Femur (tissue), 1 donor: ENCODE data around the gene GMPPB.
"Not testable (repeated sequence)": the region's sequence is repeated elsewhere in the genome, so short reads cannot be mapped to it uniquely, and the experiment has no call there.

Experiments used
- DNase-seq: peaks from one replicate; pipeline ENCODE4 v3.0.0-alpha.2; 2017

Gene GMPPB

DNA sequence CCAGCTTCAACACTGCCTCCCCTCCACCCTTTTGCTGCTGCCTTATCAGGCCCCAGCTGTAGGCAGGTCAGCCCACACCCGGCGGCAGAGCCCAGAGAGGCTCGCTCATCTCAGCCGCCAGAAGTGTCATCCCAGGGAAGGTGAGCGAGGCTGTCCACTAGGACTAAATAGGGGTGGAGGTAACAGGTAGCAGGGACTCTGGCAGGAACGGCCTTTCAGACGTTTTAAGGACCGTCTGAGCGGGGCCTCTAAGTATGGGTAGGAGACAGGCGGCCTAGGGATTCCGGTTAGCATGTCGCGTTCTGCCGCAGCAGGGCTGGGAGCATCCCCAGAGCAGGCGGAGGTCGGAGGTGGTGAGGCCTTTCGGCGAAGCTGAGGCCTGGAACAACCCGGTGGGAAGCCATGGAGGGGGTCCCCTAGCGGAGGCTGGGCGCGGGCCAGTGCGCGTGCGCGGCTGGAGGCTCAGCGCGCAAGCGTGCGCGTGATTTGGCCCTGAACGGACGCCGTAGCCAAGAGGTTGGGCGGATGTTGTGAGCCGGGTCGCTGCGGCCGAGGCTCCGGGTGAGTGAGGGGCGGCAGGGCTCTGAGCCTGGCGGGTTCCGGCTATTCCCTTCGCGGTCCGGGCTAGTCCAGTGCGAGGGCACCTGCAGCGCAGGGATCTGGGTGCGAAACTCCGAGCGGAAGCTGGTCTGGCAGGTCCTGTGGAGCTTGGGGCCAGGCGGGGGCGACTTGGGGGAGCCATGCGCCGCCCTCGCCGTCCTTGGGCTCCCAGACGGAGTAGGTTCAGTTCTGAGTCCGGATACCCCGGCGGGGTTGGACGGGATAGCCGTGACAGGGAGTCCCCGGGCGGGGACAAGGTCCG lies 34.5 kb downstream of the GMPPB start, which contains the start of the genes MST1 and RNF123:
TSS of gene MST1 (minus strand) at position 429 of the 862 bp plus-strand sequence. CDS start 783 bp downstream, outside the sequence.
TSS of gene RNF123 (plus strand) at position 512 of the 862 bp plus-strand sequence. CDS start 1,609 bp downstream, outside the sequence.
- DNase-seq = peak; percentile 95

DNA sequence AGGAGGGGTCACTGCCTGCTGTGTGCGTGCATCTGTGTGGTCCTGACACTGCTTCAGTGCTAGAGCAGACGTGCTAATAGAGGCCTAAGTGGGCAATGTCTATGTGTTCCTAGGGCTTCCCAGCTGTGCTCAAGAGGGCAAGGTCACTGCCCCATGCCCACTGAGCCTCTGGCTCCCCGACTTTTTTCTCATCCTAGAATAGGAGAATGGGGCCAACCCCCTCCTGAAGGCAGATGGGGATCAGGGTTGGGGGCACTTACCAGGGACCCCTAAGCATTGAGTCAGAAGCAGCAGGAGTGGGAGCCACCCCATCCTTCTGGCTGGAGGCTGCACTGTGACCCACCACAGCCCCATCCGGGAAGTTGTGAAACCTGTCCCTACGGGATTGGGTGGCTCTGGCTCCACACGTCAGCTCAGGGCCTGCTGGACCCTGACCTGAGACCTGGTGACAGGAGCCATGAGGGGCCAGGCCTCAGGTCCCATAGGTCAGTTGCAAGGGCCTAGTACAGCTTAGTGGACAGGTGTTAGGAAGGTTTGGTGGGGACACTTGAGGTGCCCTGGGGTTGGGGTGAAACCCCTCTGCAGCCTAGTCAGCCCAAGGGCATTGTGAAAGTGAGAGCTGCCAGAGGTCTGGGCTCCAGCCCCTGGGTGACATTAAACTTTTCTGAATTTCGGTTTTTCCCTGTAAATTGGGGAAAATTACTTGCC lies 35.3 kb downstream of the GMPPB start:
- not testable (repeated sequence) for DNase-seq

GRCh38 chr3:49687424-49687795 lies 36.3 kb downstream of the GMPPB start:
- DNase-seq = not testable (repeated sequence)

DNA sequence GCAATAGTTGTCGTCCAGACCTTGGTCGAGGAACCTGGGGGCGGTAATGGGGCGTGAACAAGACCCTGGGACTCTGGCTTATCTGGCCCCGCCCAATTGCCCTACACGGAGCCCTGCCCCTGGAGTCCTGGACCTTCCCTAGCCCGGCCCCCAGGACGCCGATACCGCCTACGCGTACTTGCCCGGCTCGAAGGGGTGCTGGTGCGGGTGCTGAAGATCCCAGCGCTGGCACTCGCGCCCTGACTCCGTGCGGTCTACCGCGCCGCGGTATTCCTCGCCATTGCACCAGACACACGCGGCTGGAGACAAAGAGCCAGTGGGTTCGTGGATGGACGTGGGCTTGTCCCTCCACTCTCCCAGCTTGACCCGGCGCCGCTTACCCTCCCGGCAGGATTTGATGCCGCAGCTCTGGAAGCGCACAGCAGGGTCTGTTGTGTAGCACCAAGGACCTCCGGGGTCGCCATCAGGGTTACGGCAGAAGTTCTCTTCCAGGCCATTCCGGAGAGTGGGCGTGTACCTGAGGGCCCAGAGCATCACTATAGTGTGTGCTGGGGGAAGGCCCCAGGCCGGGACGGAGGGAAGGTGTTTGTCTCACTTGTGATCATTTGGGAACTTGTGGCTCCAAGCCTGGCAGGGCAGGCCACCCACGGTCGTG lies 36.9 kb downstream of the GMPPB start:
- DNase-seq = peak; percentile 56

GRCh38 chr3:49686346-49686745 lies 37.4 kb downstream of the GMPPB start:
- not testable (repeated sequence) for DNase-seq

- not testable (repeated sequence) for DNase-seq
These were observed 37.9 kb downstream of the GMPPB start for GRCh38 chr3:49685846-49686245.

- DNase-seq = not testable (repeated sequence)
These were observed 38.6 kb downstream of the GMPPB start for GRCh38 chr3:49685103-49685502.

DNA sequence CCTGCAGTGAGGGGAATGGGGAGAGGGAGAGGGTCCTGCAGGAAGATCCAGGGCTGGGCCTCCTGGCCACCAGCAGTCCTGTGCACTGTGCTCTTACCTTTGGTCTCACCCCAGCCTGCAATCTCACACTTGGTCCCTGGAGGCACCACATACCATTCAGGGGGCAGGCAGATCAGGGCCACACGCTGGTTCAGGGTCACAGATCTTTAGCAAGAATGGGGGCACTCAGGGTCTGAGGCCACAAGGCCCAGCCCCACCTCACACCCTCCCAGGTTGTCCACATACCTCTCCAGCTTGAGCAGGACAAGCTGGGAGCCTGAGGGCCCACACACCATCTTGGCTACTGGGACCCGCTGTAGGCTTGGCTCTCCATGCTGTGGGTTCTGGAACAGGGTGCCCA lies 39.3 kb downstream of the GMPPB start:
- DNase-seq = not testable (repeated sequence)

GRCh38 chr3:49683162-49683561 lies 40.6 kb downstream of the GMPPB start:
- no peak for DNase-seq

- DNase-seq = no peak
These were observed 42.2 kb downstream of the GMPPB start for GRCh38 chr3:49681543-49681942.

- no peak for DNase-seq
These were observed 42.6 kb downstream of the GMPPB start for GRCh38 chr3:49681232-49681522.

- no peak for DNase-seq
These were observed 43.1 kb downstream of the GMPPB start for GRCh38 chr3:49680493-49681231.

- DNase-seq = no peak
These were observed 47.8 kb downstream of the GMPPB start for GRCh38 chr3:49675912-49676311.

- no peak for DNase-seq
These were observed 49.2 kb downstream of the GMPPB start for GRCh38 chr3:49674497-49674983.

GRCh38 chr3:49673715-49674496 lies 49.8 kb downstream of the GMPPB start, which contains the start of gene APEH:
APEH (plus strand) TSS chr3:49674351; CDS start chr3:49674402, 51 bp downstream.
- peak; percentile 96 for DNase-seq

DNA sequence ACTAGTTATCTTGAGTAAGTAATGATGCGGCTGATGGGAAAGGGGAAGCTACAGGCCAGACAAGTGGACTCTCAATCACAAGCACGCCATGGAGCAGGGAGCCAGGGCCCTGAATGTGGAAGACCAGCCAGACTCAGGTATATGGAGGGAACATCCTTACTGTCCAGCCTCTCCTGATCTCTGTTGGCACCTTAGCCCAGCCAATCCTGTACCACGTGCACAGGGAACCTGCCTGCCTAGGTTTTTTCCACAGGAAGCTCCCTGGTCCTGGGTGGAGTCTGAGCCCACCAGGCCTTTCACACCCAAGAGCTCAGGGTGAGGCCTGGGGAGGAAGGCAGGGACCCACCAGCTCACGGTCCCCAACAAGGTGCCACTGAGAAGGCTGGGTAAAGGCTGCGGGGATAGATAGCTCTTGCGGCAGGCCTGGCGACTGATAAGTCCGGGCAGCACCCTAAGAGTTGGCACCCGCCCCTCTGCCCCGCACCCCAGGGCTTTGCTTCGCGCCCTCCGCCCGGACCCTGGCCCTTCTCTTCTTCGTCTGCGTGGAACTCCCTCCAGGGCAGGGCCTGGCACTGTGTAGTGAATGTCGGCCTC lies 50.5 kb downstream of the GMPPB start:
- DNase-seq = no peak

DNA sequence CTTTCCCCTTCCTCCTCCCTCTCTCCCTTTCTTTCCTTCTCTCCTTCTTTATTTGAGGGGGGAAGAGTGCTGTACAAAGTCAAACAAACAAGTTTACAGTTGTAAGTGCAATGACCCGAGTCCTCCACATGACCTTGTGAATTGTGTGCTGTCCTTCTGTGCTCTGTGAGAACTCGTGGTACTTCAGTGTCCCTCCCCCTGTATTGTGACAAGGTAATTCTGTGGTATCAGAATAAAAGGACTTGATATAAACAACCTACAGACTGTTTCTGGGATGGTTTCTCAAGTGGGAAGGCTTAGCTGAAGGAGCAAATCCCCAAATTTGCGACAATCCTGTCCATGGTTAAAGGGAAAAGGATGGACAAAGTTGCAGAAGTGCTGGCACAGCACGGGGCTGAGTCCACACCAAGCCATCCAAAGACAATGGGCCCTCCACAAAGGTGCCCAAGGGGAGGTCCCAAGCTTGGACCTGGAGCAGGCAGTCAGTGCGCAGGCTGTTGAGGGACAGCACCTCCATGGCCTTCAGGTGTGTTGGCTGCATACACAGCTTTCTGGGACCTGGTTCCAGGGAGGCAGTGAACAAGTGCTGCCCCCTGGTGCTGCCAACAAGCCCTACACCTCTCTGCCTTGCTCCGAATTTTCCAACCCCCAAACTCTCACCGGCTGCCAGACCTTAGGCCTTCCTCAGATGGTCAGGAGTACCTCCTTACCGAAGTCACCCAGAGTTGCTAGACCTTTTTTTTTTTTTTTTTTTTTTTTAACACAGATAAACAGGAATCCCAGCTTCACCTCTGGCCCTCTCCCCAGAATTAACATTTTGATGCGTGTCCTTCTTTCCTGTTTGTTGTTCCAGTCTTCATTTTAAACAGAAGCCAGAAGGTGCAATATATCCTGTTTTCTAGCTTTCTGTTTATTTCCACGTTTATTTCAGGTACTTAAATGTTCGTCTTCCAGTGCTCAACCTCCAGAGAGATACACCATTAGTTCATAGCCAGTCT lies 52.2 kb downstream of the GMPPB start:
- DNase-seq = peak; percentile 81

- DNase-seq = no peak
These were observed 52.8 kb downstream of the GMPPB start for GRCh38 chr3:49670940-49671290.
